ENCODE data around the gene BHLHE23.

BHLHE23 gene

GRCh38 chr20:63024573-63025392 lies 18.0 kb upstream of the BHLHE23 start:
- DNase-seq, result no peak

- no peak for DNase-seq
Observed at GRCh38 chr20:63023936-63024571, 17.3 kb upstream of the BHLHE23 start.

GRCh38 chr20:63023071-63023935 lies 16.5 kb upstream of the BHLHE23 start:
- no peak for DNase-seq

GRCh38 chr20:63022501-63022900 lies 15.7 kb upstream of the BHLHE23 start:
- DNase-seq, result no peak

GRCh38 chr20:63021356-63022321 lies 14.9 kb upstream of the BHLHE23 start:
- DNase-seq, result no peak

GRCh38 chr20:63020681-63021080 lies 13.9 kb upstream of the BHLHE23 start:
- no peak for DNase-seq

- DNase-seq, result no peak
Observed at GRCh38 chr20:63017826-63018411, 11.2 kb upstream of the BHLHE23 start.

GRCh38 chr20:63017076-63017825 lies 10.5 kb upstream of the BHLHE23 start:
- DNase-seq, result no peak

- no peak for DNase-seq
Observed at GRCh38 chr20:63016514-63017075, 9.8 kb upstream of the BHLHE23 start.

- DNase-seq, result no peak
Observed at GRCh38 chr20:63015662-63016361, 9.0 kb upstream of the BHLHE23 start.

- no peak for DNase-seq
Observed at GRCh38 chr20:63015147-63015661, 8.4 kb upstream of the BHLHE23 start.

GRCh38 chr20:63014710-63015109 lies 7.9 kb upstream of the BHLHE23 start:
- DNase-seq, result no peak

GRCh38 chr20:63014287-63014686 lies 7.5 kb upstream of the BHLHE23 start:
- no peak for DNase-seq

GRCh38 chr20:63013207-63013606 lies 6.4 kb upstream of the BHLHE23 start:
- no peak for DNase-seq

GRCh38 chr20:63011798-63012197 lies 5.0 kb upstream of the BHLHE23 start:
- no peak for DNase-seq

- DNase-seq, result peak; percentile 62 to 74
Observed at GRCh38 chr20:63009988-63010769, 3.4 kb upstream of the BHLHE23 start.

- DNase-seq, result peak; percentile 84 to 86
Observed at GRCh38 chr20:63009045-63009961, 2.5 kb upstream of the BHLHE23 start.

GRCh38 chr20:63008541-63009044 lies 1.8 kb upstream of the BHLHE23 start:
- no peak for DNase-seq
